ENCODE measurements around the gene ZNF536.

GRCh38 chr19:30520735-30521479 lies 148.7 kb downstream of the ZNF536 start:
- TF ChIP-seq CTCF (IDR thresholded peaks at IDR 0.05) (no peak), STAT6 (CRISPR knock-in tag; conservative IDR thresholded peaks at IDR 0.05; ENCODE audit: low read depth) (no peak), ESRRA (CRISPR knock-in tag; IDR thresholded peaks at IDR 0.05; ENCODE audit: borderline replicate concordance) (no peak), RELA (CRISPR knock-in tag; IDR thresholded peaks at IDR 0.05; ENCODE audit: borderline replicate concordance) (no peak), ZSCAN18 (CRISPR knock-in tag; IDR thresholded peaks at IDR 0.05) (no peak), IRF1 (CRISPR knock-in tag; IDR thresholded peaks at IDR 0.05) (no peak)
